MM.1S (cell line): ENCODE data around the gene PLCXD3.

Experiments used
- DNase-seq: peaks from one replicate; pipeline ENCODE4 v3.0.0-alpha.2; 2015
- H2AFZ ChIP-seq: fragments of 300-600 bp; sonication (generic); 2 replicates; pipeline ENCODE4 v1.6.0; 2016; ENCODE audit warnings: antibody characterized with exemption, low read length
- H3F3A ChIP-seq: fragments of 300-600 bp; sonication (generic); 2 replicates; pipeline ENCODE4 v1.6.1; 2016; ENCODE audit warnings: mild to moderate bottlenecking, antibody characterized with exemption, low read length, moderate library complexity, mixed read lengths; ENCODE audit not compliant: insufficient read depth
- H3K27ac ChIP-seq: fragments of 300-600 bp; sonication (generic); 2 replicates; pipeline ENCODE4 v1.5.1; 2016; ENCODE audit warnings: mild to moderate bottlenecking, low read length
- H3K27me3 ChIP-seq: fragments of 300-600 bp; sonication (generic); replicated peaks from 2 replicates; pipeline ENCODE4 v1.6.0; 2016; ENCODE audit warnings: low read length; ENCODE audit not compliant: insufficient read depth
- H3K36me3 ChIP-seq: fragments of 300-600 bp; sonication (generic); replicated peaks from 2 replicates; pipeline ENCODE4 v1.6.1; 2016; ENCODE audit warnings: mild to moderate bottlenecking, low read length, mixed read lengths; ENCODE audit not compliant: insufficient read depth
- H3K4me1 ChIP-seq: fragments of 300-600 bp; sonication (generic); 2 replicates; pipeline ENCODE4 v1.6.1; 2016; ENCODE audit warnings: low read length, mixed read lengths
- H3K4me2 ChIP-seq: fragments of 300-600 bp; sonication (generic); 2 replicates; pipeline ENCODE4 v1.6.0; 2016; ENCODE audit warnings: low read depth, low read length
- H3K4me3 ChIP-seq: fragments of 300-600 bp; sonication (generic); 2 replicates; pipeline ENCODE4 v1.5.1; 2016; ENCODE audit warnings: low read length, mixed read lengths
- H3K79me2 ChIP-seq: fragments of 300-600 bp; sonication (generic); 2 replicates; pipeline ENCODE4 v1.6.1; 2016; ENCODE audit warnings: mixed run types, low read length, mixed read lengths
- H3K9ac ChIP-seq: fragments of 300-600 bp; sonication (generic); 2 replicates; pipeline ENCODE4 v1.6.1; 2016; ENCODE audit warnings: low read length, mixed read lengths
- H3K9me2 ChIP-seq: fragments of 300-600 bp; sonication (generic); replicated peaks from 2 replicates; pipeline ENCODE4 v1.6.1; 2016; ENCODE audit warnings: mild to moderate bottlenecking, low read length, mixed read lengths; ENCODE audit not compliant: insufficient read depth
- H3K9me3 ChIP-seq: fragments of 300-600 bp; sonication (generic); replicated peaks from 2 replicates; pipeline ENCODE4 v1.6.1; 2016; ENCODE audit warnings: mild to moderate bottlenecking, low read length, mixed read lengths; ENCODE audit not compliant: insufficient read depth
- H4K20me1 ChIP-seq: fragments of 300-600 bp; sonication (generic); 2 replicates; pipeline ENCODE4 v1.6.1; 2016; ENCODE audit warnings: mild to moderate bottlenecking, low read length, moderate library complexity, mixed read lengths; ENCODE audit not compliant: insufficient read depth
- EZH2 ChIP-seq: fragments of 300-600 bp; sonication (generic); optimal IDR thresholded peaks from 2 replicates; pipeline ENCODE3; 2017; ENCODE audit warnings: low read depth, mild to moderate bottlenecking, antibody characterized with exemption, low read length, mixed read lengths
- EZH2phosphoT487 ChIP-seq: fragments of 300-600 bp; sonication (generic); IDR thresholded peaks from 2 replicates; pipeline ENCODE4 v1.6.1; 2018; ENCODE audit warnings: antibody characterized with exemption, low read length
- TF ChIP-seq, protein P1 (sequence below): fragments of 300-600 bp; sonication (generic); IDR thresholded peaks from 2 replicates; pipeline ENCODE4 v1.5.1; 2016; ENCODE audit warnings: antibody characterized with exemption, low read length, mixed read lengths

The PLCXD3 gene

DNA sequence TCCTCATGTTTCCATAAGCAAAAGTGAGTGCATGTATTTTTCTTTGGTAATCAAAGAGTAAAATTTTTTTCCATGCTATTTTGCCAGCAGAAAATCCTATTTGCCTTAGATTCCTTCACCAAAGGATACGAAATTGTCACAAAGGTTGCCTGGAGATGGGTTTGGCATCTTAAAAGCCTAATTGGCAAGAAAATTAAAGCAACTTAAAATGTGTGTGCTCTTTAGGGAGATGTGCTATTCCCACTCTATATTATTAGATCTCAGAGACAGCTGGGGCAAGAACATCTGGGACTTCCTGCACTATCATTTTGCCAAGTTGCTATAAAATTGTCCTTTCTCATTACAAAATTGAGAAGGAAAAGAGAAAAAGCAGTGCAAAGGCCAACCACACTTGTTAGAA is 146.1 kb downstream of the PLCXD3 start:
- no peaks in the 10 kb centered on the region for H3K9me2 ChIP-seq
- no peak overlapping the region for H3K4me2 ChIP-seq
- no peaks in the 10 kb centered on the region for H3F3A ChIP-seq
- no peaks in the 10 kb centered on the region for H3K4me1 ChIP-seq
- H3K9ac ChIP-seq = no peak overlapping the region
- no peaks in the 10 kb centered on the region for H3K9me3 ChIP-seq
- no peaks in the 10 kb centered on the region for H3K27me3 ChIP-seq
- TF ChIP-seq EZH2phosphoT487 = no peak
- TF ChIP-seq, protein P1, sequence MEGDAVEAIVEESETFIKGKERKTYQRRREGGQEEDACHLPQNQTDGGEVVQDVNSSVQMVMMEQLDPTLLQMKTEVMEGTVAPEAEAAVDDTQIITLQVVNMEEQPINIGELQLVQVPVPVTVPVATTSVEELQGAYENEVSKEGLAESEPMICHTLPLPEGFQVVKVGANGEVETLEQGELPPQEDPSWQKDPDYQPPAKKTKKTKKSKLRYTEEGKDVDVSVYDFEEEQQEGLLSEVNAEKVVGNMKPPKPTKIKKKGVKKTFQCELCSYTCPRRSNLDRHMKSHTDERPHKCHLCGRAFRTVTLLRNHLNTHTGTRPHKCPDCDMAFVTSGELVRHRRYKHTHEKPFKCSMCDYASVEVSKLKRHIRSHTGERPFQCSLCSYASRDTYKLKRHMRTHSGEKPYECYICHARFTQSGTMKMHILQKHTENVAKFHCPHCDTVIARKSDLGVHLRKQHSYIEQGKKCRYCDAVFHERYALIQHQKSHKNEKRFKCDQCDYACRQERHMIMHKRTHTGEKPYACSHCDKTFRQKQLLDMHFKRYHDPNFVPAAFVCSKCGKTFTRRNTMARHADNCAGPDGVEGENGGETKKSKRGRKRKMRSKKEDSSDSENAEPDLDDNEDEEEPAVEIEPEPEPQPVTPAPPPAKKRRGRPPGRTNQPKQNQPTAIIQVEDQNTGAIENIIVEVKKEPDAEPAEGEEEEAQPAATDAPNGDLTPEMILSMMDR = no peak
- TF ChIP-seq EZH2 = no peak
- H4K20me1 ChIP-seq = no peaks in the 10 kb centered on the region
- DNase-seq = no peak
- H3K36me3 ChIP-seq = no peaks in the 10 kb centered on the region
- H3K79me2 ChIP-seq = no peaks in the 10 kb centered on the region
- H3K27ac ChIP-seq = no peak overlapping the region
- no peak overlapping the region for H3K4me3 ChIP-seq
- H2AFZ ChIP-seq = no peak overlapping the region

DNA sequence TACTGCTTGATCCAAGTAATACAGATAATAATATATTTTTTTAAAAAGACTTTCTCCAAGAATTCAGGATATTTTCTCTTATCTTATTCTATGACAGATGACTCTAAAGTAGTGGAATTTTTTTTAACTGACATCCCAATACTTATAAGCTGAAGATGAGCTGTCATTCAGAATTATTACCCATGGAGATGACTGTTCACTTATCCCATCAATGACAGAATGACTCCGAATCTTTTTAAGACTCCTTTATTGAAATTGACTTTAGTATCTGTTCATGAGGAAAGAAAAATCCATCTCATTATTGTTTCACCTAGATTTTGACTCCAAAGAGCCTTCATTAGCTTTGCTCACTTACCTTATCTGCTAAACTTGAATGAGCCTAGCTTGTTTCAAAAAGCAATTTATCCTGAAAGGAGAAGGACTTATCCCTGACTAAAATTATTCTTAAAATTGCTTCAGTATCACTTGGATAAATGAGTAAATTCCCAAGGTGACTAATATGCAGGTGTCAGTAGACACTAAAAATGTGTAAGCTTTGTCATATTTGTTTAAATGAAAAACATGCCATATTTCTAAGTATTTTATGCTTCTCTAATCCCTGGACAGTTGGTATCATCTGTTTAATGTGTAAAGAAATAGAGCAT is 146.9 kb downstream of the PLCXD3 start:
- TF ChIP-seq EZH2 (no peak), EZH2phosphoT487 (no peak)
- TF ChIP-seq, protein P1 = no peak
- Histone ChIP-seq H3K9me2 (no peaks in the 10 kb centered on the region), H3K27me3 (no peaks in the 10 kb centered on the region), H3K9ac (no peak overlapping the region), H3K9me3 (no peaks in the 10 kb centered on the region), H3K79me2 (no peaks in the 10 kb centered on the region), H3K4me1 (no peaks in the 10 kb centered on the region), H4K20me1 (no peaks in the 10 kb centered on the region), H3F3A (no peaks in the 10 kb centered on the region), H3K4me3 (no peak overlapping the region), H2AFZ (no peak overlapping the region), H3K4me2 (no peak overlapping the region), H3K36me3 (no peaks in the 10 kb centered on the region), H3K27ac (no peak overlapping the region)
- DNase-seq = no peak

DNA sequence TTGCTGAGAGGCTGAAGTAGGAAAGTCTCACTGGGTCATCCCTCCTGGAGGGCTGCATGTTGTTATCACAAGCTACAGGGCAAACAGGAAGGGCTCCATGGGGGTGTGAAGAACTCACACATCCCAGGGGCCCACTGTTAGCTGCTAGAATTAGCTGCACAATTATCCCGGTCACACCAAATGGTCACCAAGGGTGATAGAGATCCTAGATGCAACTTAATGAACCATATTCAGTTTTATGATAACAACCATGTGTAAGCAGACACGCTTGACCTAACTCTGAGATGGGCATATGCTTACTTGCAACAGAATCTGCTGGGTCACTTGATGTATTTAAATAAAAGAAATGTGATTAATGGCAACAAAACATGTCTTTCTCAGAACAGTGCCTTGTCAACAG is 153.6 kb downstream of the PLCXD3 start:
- no peak overlapping the region for H3K4me2 ChIP-seq
- no peaks in the 10 kb centered on the region for H3K79me2 ChIP-seq
- H2AFZ ChIP-seq = no peak overlapping the region
- no peak overlapping the region for H3K9ac ChIP-seq
- H3F3A ChIP-seq = no peaks in the 10 kb centered on the region
- TF ChIP-seq EZH2 (no peak), EZH2phosphoT487 (no peak)
- TF ChIP-seq, protein P1 = no peak
- H3K27ac ChIP-seq = no peak overlapping the region
- H3K9me3 ChIP-seq = no peaks in the 10 kb centered on the region
- no peak overlapping the region for H3K4me3 ChIP-seq
- no peak for DNase-seq
- no peaks in the 10 kb centered on the region for H3K27me3 ChIP-seq
- no peaks in the 10 kb centered on the region for H3K4me1 ChIP-seq
- no peaks in the 10 kb centered on the region for H3K36me3 ChIP-seq
- no peaks in the 10 kb centered on the region for H3K9me2 ChIP-seq
- H4K20me1 ChIP-seq = no peaks in the 10 kb centered on the region
